Sigmoid colon (tissue), 7 donors: ENCODE data around the gene MTUS2. TPM values are rescaled to one million over a fixed set of nuclear protein-coding genes. Genes with fewer than 3 reads are reported as not detected.

ENCODE experiments used
- DNase-seq: peaks from one replicate; pipeline ENCODE4 v3.0.0-alpha.2; 2019
- H3K27ac ChIP-seq, 4 donors: fragments of 200-600 bp; sonication (generic); one replicate each; pipeline ENCODE4 v1.5.1; 2016 to 2019; ENCODE audit warnings: mild to moderate bottlenecking in 1 of 4
- H3K27me3 ChIP-seq, 3 donors: fragments of 200-600 bp; sonication (generic); one replicate each; pipeline ENCODE4 v1.5.1; 2019; ENCODE audit warnings: mild to moderate bottlenecking in 1 of 3
- H3K36me3 ChIP-seq, 4 donors: fragments of 200-600 bp; sonication (generic); one replicate each; pipeline ENCODE4 v1.5.1; 2016 to 2019
- H3K4me1 ChIP-seq, 4 donors: fragments of 200-600 bp; sonication (generic); one replicate each; pipeline ENCODE4 v1.5.1; 2017 to 2019
- H3K4me3 ChIP-seq, 4 donors: fragments of 200-600 bp; sonication (generic); one replicate each; pipeline ENCODE4 v1.5.1; 2017 to 2019; ENCODE audit warnings: mild to moderate bottlenecking in 2 of 4, moderate library complexity in 1 of 4
- H3K9me3 ChIP-seq, 4 donors: fragments of 200-600 bp in 3 of 4; sonication (generic) in 3 of 4; one replicate each; pipeline versions ENCODE4 v1.5.1 to v1.6.1; 2013 to 2019
- EP300 ChIP-seq, 4 donors: sonication (generic); formaldehyde crosslinking; IDR thresholded peaks; one replicate each; pipeline ENCODE4 v1.6.1; 2017; ENCODE audit warnings: antibody characterized with exemption in 4 of 4
- POLR2A ChIP-seq, 2 donors: fragments of 450-650 bp; IDR thresholded peaks; one replicate each; pipeline ENCODE4 v1.6.1; 2016; ENCODE audit warnings: antibody characterized with exemption in 2 of 2, mild to moderate bottlenecking in 2 of 2, moderate library complexity in 2 of 2
- POLR2AphosphoS5 ChIP-seq, 4 donors: sonication (generic); formaldehyde crosslinking; IDR thresholded peaks; one replicate each; pipeline ENCODE4 v1.6.1; 2017; ENCODE audit warnings: antibody characterized with exemption in 4 of 4
- WGBS, 2 donors: extraction: QIAGEN DNeasy Blood & Tissue Kit; methylation state at CpG; one replicate each; pipeline ENCODE4 v1.1.7; 2013; 5-methylcytosine and 5-hydroxymethylcytosine counted together
- intact Hi-C: fragments of 100-400 bp; cut with DNase I; formaldehyde crosslinking; loops from one replicate; pipeline ENCODE4 v1.15.1; 2023
- polyA plus RNA-seq, 3 donors: library from polyadenylated mRNA; stranded (reverse); fragments of 200-250 nt; gene quantifications; one replicate each; pipeline ENCODE4 v1.2.3, GENCODE V29; 2013
- total RNA-seq, 4 donors: library from RNA; depleted of rRNA; stranded (reverse); fragments of >200 nt; gene quantifications; one replicate each; pipeline ENCODE4 v1.1.0, GENCODE V29; 2016
- TF ChIP-seq, protein P1 (sequence below), 4 experiments: fragments of 450-650 bp in 3 of 4; fragments of 200-600 bp in 1 of 4; IDR thresholded peaks; one replicate each; pipeline ENCODE4 v1.5.1; 2016 to 2019; ENCODE audit warnings: antibody characterized with exemption in 4 of 4, mild to moderate bottlenecking in 3 of 4, moderate library complexity in 2 of 4
- donor health status: healthy with polysubstance abuse.
- donor health status: Bipolar disorder and iron deficiency.
- donor health status: healthy.

Gene MTUS2
- total and polyA plus RNA-seq, 7 donors: 0.23 to 2.2 (median 0.85) TPM; not detected in 1

- Histone ChIP-seq H3K9me3 (no peaks in the 10 kb centered on the region), H3K36me3 (no peaks in the 10 kb centered on the region), H3K4me1 (peaks cover 0 to 33% (median 31%) of the 10 kb centered on the region in 4 donors), H3K27me3 (no peaks in the 10 kb centered on the region), H3K27ac (peak overlapping the region; percentile 60 to 84 (median 72)), H3K4me3 (peak overlapping the region; percentile 23 to 56 (median 48))
- DNase-seq: no peak
- intact Hi-C loops: loop anchor here (2.0 kb wide), 1 partner anchor 42 kb away; no protein-coding TSS in a partner anchor
- TF ChIP-seq EP300 (IDR thresholded peaks at IDR 0.05): no peak
- TF ChIP-seq, protein P1, sequence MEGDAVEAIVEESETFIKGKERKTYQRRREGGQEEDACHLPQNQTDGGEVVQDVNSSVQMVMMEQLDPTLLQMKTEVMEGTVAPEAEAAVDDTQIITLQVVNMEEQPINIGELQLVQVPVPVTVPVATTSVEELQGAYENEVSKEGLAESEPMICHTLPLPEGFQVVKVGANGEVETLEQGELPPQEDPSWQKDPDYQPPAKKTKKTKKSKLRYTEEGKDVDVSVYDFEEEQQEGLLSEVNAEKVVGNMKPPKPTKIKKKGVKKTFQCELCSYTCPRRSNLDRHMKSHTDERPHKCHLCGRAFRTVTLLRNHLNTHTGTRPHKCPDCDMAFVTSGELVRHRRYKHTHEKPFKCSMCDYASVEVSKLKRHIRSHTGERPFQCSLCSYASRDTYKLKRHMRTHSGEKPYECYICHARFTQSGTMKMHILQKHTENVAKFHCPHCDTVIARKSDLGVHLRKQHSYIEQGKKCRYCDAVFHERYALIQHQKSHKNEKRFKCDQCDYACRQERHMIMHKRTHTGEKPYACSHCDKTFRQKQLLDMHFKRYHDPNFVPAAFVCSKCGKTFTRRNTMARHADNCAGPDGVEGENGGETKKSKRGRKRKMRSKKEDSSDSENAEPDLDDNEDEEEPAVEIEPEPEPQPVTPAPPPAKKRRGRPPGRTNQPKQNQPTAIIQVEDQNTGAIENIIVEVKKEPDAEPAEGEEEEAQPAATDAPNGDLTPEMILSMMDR (IDR thresholded peaks at IDR 0.05): peak in 2 of 4 experiments; percentile 21 to 22
- WGBS, 2 donors: 2 to 3% methylated on average over 34 of the region's 34 CpGs
These were observed 608.4 kb downstream of the MTUS2 start for GRCh38 chr13:29428310-29429181.

GRCh38 chr13:29429286-29429900 lies 609.3 kb downstream of the MTUS2 start:
- peak overlapping the region in 3 of 4 donors; percentile 60 to 84 (median 75) for H3K27ac ChIP-seq
- no peaks in the 10 kb centered on the region for H3K27me3 ChIP-seq
- H3K4me3 ChIP-seq: peak overlapping the region in 1 of 4 donors; percentile 56

DNA sequence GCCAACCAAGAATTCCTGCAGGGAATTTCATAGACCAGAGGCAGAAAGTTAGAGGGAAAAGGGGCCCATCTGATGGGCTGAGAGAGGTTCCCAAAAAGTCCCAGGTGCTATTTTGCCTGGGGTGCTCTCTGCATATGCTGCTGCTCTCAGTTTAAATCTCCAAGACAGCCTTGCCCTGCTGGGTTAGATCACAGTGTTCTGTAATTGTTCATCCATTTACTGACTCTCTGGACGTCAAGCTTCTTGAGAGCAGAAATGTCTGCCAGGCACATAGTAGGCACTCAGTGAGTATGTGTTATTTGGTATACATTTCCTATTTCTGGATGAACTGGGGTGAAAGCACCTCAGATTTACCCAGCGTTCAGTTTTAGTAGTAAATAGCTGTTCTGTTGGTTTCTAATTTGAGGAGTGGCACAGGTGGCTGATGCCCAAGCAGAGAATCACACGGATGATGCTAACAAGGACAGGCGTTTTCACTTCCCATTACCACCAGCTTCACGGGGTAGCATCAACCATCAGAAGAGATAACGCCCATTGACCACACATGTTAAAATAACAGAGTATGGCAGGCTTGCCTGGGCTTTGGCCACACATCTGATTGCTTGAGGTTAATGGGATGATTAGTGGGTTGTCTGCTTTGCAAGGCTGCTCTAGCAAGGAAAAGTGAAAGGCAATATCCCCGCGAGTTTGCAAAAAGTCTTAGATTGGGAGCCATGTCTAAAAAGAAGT lies 614.2 kb downstream of the MTUS2 start:
- Histone ChIP-seq H3K27ac (peak overlapping the region; percentile 73 to 88 (median 82)), H3K4me3 (no peak overlapping the region), H3K27me3 (no peaks in the 10 kb centered on the region), H3K4me1 (peaks cover 0 to 57% (median 48%) of the 10 kb centered on the region in 4 donors), H3K36me3 (no peaks in the 10 kb centered on the region), H3K9me3 (no peaks in the 10 kb centered on the region)
- intact Hi-C loops: loop anchor here (2.0 to 10.0 kb wide), 3 partner anchors 160 to 490 kb away; partner anchors contain the start of gene SLC7A1
- no peak for DNase-seq
- WGBS, 2 donors: 61 to 78% methylated on average over 8 of the region's 8 CpGs
- no peak for TF ChIP-seq EP300 (IDR thresholded peaks at IDR 0.05)
- TF ChIP-seq POLR2AphosphoS5 (IDR thresholded peaks at IDR 0.05): peak in 3 of 4 donors; percentile 52 to 59 (median 53)

More at GRCh38 chr13:29429286-29429900, 609.3 kb downstream of the MTUS2 start:
- H3K4me1 ChIP-seq: peaks cover 0 to 41% (median 39%) of the 10 kb centered on the region in 4 donors
- intact Hi-C loops: loop anchor here (2.0 kb wide), 1 partner anchor 41 kb away; no protein-coding TSS in a partner anchor
- no peaks in the 10 kb centered on the region for H3K9me3 ChIP-seq
- DNase-seq: no peak
- TF ChIP-seq POLR2AphosphoS5 (IDR thresholded peaks at IDR 0.05) (no peak), POLR2A (IDR thresholded peaks at IDR 0.05) (no peak), EP300 (IDR thresholded peaks at IDR 0.05) (no peak)
- 76 to 81% methylated on average over 2 of the region's 2 CpGs for WGBS, 2 donors
- no peaks in the 10 kb centered on the region for H3K36me3 ChIP-seq

DNA sequence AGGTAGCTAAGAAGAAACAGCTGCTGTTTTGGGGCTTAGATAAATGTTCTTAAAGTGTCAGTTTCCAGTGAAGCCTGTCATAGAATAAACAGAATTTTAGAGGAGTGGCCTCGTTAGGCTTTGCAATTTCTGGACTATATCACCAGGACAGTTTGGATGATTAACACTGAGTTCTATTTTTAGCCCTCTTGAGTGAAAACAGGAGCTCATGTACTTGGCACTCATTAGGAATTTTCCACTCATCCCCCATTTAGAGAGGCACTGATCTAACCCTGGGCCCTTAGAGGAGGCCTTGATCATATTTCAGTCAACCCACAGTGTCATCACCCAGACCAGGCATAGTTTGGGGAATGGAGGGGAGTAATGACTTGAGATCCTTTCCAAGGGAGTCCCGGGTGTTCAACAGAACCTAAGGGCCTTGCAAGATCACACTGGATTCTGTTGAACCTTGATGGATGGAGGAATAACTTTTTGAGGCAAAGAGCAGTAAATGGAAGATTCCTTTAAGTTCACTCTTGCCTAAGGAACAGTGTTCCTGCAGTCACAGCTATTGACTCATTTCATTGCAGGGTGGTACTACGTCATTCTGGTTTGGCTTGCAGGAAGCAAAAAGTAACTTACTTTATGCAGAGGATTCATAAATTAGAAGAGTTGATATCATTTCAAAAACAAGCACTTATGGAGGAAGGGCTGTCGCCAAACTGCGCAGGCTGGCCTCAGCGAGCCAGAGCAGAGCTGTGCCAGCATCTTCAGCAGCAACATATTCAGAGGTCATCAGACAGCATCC lies 615.2 kb downstream of the MTUS2 start:
- Histone ChIP-seq H3K4me1 (peaks cover 0 to 55% (median 47%) of the 10 kb centered on the region in 4 donors), H3K27ac (peak overlapping the region; percentile 73 to 88 (median 82)), H3K36me3 (no peaks in the 10 kb centered on the region), H3K27me3 (no peaks in the 10 kb centered on the region), H3K4me3 (no peak overlapping the region), H3K9me3 (no peaks in the 10 kb centered on the region)
- intact Hi-C loops: loop anchor here (2.0 to 10.0 kb wide), 4 partner anchors 159 to 682 kb away; partner anchors contain the start of gene SLC7A1
- WGBS, 2 donors: 64 to 74% methylated on average over 6 of the region's 6 CpGs
- TF ChIP-seq EP300 (IDR thresholded peaks at IDR 0.05): peak; percentile 94 to 97 (median 96)
- no peak for TF ChIP-seq POLR2A (IDR thresholded peaks at IDR 0.05)
- TF ChIP-seq, protein P1 (IDR thresholded peaks at IDR 0.05): no peak
- peak; percentile 98 to 100 (median 99) for TF ChIP-seq POLR2AphosphoS5 (IDR thresholded peaks at IDR 0.05)
- DNase-seq: peak; percentile 88

- no peak for DNase-seq
- H3K27ac ChIP-seq: peak overlapping the region; percentile 73 to 88 (median 82)
- peaks cover 0 to 55% (median 47%) of the 10 kb centered on the region in 4 donors for H3K4me1 ChIP-seq
- H3K27me3 ChIP-seq: no peaks in the 10 kb centered on the region
- intact Hi-C loops: loop anchor here (5.0 to 10.0 kb wide), 3 partner anchors 159 to 681 kb away; partner anchors contain the start of gene SLC7A1
- 80 to 82% methylated on average over 1 of the region's 1 CpG for WGBS, 2 donors
- no peak for TF ChIP-seq POLR2A (IDR thresholded peaks at IDR 0.05)
- peak; percentile 71 to 82 (median 80) for TF ChIP-seq POLR2AphosphoS5 (IDR thresholded peaks at IDR 0.05)
- TF ChIP-seq EP300 (IDR thresholded peaks at IDR 0.05): no peak
- no peak overlapping the region for H3K4me3 ChIP-seq
- no peaks in the 10 kb centered on the region for H3K36me3 ChIP-seq
- no peaks in the 10 kb centered on the region for H3K9me3 ChIP-seq
These were observed 616.2 kb downstream of the MTUS2 start for GRCh38 chr13:29436291-29436690.
